T-helper 2 cell treated with Interferon-gamma antibody and Interleukin-4, amounts not matched to agents 100 ng/mL and 5 ng/mL, for 36 hours (primary cell): ENCODE results near the gene TMEM236. TPM values are rescaled to one million over a fixed set of nuclear protein-coding genes. Genes with fewer than 3 reads are reported as not detected.

Experiments used
- intact Hi-C: fragments of 100-400 bp; cut with micrococcal nuclease; formaldehyde crosslinking; loops from one replicate; pipeline ENCODE4 v1.15.1; 2023
- total RNA-seq: library from RNA; stranded (reverse); gene quantifications from 2 replicates; pipeline ENCODE4 v1.2.3, GENCODE V29; 2022

The TMEM236 gene
- total RNA-seq, 1 donor from 2014 or later, result 0.05 TPM

DNA sequence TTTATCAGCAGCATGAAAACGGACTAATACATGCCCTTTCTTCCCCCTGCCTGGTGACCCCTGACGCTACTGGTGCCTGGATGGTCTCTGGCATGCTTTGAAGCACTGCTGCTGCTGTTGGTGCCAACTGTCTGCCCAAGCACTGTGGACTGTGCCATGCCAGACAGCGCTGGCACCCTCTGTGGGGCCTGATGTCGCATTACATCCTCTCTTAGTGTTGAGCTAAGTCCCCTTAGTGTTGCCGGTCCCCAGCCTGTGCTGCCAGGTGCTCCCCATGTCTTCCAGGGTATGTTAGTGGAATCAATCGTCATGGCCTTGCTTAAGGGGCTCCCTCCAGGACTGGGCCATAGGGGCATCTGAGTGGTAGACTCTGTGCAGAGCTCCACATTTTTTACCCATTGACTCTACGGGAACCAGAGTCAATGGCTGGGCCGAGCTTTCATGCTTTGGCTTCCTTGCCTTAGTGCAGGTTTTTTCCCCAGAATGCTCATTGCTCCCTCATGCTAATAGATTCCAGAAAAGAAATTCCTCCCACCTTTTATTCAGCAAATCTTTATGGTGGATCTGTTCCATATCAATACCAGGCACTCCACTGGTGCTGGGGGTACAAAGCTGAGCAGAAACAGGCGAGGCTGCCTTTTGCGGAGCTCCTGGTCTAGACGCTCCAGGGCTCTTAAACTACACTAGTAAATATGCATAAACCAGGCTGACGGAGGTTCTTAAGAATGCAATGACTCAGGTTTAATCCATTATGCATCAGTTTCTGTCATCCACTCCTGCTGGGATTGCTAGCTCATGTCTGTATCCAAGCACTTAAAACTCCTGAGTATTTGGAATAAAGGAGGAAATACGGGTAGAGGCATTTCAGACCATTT lies 35.3 kb downstream of the TMEM236 start:
- intact Hi-C loops, result no loop called here

GRCh38 chr10:17788646-17789045 lies 36.6 kb downstream of the TMEM236 start:
- intact Hi-C loops, result no loop called here

DNA sequence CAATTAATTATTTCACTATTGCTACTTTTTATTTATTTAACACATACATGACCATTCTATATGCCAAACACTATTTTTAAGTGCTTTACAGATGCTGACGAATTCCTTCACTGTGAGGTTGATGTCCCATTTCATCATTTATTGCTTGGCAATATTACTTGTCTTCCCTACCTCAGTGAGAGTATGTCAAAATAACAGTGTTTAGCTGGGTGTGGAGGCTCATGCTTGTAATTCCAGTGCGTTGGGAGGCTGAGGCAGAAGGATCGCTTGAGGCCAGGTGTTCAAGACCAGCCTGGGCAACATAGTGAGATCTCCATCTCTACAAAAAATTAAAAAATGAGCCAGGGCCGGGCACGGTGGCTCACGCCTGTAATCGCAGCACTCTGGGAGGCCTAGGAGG lies 37.4 kb downstream of the TMEM236 start:
- intact Hi-C loops, result no loop called here

- intact Hi-C loops, result no loop called here
Measured at GRCh38 chr10:17790651-17791050, 38.6 kb downstream of the TMEM236 start.

GRCh38 chr10:17792991-17793390 lies 41.0 kb downstream of the TMEM236 start:
- intact Hi-C loops, result no loop called here

DNA sequence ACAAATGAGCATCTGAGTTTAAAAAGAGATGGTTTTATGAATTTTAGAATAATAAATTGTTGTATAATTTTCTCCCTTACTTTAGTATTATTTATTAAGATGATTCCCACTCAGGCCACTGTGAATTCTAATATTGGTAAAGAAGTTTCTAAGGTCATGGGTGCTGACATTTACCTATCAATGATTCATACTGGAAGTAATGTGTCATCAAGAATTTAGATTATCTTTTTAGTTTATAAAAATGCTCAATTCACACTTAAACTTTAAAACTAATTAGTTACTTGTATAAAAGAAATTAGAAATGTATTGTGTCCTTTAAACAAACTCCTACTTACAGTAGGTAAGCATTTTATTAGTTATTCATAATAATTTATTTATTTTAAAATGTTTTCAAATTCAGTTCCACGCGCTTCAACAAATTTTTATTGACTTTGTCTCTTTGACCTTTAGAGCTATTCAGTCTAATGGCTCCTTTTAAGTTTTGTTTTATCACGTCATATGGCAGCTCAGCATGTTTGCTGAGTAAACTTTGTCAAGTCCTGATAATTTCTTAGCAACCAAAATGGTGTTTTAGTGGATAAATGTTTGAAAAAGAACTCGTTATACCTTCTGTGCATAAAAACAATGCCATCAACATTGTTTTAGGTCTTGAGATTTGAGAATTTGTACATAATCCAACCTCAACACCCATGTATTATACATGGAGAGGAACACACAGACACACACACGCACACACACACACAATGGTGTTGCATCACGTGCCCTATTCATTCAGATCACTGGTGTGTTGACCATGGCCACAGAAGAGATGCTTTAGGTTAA lies 42.0 kb downstream of the TMEM236 start:
- intact Hi-C loops, result no loop called here

GRCh38 chr10:17795083-17795482 lies 43.1 kb downstream of the TMEM236 start:
- intact Hi-C loops, result no loop called here

DNA sequence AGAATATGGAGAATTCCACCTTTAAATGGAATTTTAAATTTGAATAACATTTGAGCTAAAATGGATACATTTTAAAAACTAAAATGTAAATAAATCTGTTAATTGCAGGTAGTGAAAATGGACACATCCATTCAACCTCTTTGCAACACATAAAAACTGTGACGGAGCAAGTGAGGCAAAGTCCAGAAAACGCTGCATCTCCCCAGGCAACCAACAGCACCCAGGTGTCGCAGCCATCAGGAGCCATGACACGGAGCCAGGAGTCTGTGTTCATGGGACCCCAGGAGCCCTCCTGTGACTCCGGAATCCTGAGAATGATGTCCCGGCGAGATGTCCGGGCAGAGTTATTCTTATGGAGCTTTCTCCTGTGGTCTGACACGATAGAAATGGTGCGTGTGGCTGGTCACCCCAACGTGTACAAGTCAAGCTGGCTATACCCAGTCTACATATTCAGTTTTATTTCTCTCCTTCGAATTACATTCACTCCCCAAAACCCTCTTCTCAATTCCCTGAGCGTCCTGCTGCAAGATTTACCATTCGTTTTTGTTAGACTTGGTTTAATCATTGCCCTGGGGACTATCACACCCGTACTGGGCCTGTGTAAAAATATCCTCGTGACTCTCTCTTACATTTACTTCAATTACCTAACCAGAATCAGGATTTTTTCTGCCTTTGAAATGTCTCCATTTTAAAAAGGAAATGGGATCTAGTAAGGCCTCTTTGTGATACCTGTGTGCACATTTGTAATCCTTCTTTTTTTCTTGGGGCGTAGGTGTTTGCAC lies 44.0 kb downstream of the TMEM236 start:
- intact Hi-C loops, result no loop called here

GRCh38 chr10:17801507-17801906 lies 49.5 kb downstream of the TMEM236 start:
- intact Hi-C loops, result no loop called here

- intact Hi-C loops, result no loop called here
Measured at GRCh38 chr10:17802350-17802749, 50.3 kb downstream of the TMEM236 start.

GRCh38 chr10:17802976-17803375 lies 51.0 kb downstream of the TMEM236 start:
- intact Hi-C loops, result no loop called here

DNA sequence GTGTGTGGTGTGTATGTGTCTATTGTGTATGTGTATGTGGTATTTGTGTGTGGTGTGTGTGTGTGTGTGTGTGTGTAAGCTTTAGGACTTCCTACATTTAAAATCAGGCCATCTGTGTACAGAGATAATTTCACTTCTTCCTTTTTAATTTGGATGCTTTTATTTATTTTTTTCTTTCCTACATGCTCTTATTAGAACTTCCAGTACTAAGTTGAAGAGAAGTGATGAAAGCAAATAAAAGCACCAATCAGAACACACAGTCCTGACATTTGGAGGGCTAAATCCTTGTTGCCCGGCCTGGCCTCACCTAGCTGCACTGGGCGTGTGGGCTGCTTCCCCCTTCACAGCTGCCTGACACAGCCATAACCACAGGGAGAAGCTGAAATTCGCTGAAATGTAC lies 53.3 kb downstream of the TMEM236 start:
- intact Hi-C loops, result no loop called here

DNA sequence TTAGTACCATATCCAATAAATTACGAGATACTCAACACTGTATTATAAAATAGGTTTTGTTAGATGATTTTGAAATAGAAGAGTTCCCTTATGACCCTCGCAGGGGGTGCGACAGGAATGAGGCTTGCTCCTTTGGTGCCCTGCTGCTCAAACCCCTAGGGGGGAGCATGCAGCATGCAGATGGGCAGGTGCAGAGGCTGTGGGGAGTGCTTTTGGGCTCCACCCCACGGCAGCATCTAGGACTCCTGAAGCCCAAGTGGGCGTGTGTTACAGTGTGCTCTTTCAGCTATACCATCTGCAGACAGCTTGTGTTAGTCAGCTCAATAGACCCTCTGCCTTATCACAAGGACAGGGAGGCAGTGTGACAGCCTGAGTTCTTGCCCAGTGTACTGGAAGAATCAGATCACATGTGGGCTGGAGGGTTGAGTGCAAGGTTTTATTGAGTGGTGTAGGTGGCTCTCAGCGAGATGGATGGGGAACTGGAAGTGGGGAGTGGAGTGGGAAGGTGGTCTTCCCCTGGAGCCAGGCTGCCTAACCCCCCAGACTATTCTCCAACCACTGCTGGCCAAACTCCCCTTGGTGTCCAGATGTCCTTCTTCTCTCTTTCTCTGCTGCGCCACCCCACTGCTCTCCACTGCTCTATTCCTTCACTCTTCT lies 54.0 kb downstream of the TMEM236 start:
- intact Hi-C loops, result no loop called here

- intact Hi-C loops, result no loop called here
Measured at GRCh38 chr10:17808971-17809841, 57.2 kb downstream of the TMEM236 start, which contains the start of gene MRC1. Gene MRC1 (plus strand): TSS chr10:17809348. CDS start chr10:17809466, 118 bp downstream.

DNA sequence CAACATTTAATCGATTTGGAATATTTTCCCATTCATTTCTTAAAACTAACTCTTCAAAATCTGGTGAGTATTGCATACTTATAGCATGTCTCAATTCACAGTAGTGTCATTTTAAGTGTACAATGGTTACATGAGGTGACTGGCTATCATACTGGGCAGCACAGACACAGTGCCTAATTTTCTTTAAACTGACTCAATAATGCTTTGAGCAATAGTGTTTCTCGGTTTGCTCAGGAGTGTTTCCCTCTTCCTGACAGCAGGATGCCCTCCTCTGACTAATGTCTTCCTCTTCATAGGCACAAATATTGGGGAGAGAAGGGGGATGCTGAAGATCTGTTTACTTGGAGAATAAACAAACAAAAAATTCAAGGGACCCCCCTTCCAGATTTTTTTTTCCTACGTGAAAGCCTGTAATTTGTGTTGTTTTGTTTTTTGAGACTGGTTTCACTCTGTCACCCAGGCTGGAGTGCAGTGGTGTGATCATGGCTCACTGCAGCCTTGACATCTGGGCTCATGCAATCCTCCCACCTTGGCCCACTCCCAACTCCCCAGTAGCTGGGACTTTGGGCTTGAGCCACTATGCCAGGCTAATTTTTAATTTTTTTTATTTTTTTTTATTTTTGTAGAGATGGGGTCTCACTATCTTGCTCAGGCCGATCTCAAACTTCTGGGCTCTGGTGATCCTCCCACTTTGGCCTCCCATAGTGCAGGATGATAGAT lies 59.3 kb downstream of the TMEM236 start:
- intact Hi-C loops, result no loop called here

- intact Hi-C loops, result no loop called here
Measured at GRCh38 chr10:17814973-17815372, 63.0 kb downstream of the TMEM236 start.

GRCh38 chr10:17816199-17816598 lies 64.2 kb downstream of the TMEM236 start:
- intact Hi-C loops, result no loop called here

DNA sequence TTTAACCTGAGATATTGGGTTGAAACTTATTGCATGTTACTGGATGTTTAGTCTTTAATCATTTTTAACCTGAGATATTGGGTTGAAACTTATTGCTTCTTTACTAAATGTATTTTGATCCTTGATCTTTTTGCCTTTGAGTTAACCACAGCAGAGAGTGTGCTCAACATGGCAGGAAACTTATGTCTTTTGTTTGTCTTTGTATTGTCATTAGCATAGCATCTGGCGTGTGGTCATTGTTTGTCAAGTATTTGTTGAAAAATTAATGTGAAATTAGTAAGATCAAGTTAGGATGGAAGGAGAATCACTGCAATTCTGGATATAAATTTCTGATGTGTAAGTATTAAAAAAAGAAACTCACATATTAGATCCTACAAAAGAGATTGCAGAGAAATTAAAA lies 65.3 kb downstream of the TMEM236 start:
- intact Hi-C loops, result no loop called here

DNA sequence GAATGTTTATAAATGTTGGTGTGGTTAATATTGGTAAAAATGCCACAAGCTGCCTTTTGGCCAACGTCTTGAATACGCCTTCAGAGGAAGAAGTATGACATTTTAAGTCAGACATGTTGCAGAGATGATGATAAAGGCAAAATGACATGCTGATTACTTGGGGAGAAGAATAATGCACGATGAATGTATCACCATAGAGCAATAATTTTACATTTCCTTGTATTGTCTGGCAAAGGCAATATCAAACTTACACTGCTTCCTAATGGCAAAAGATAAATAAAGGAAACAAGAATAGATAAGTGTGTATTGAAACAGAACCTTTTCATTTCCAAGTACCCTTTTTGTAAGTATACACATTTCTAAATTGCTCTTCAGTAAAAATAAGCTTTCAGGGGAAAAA lies 65.8 kb downstream of the TMEM236 start:
- intact Hi-C loops, result no loop called here
